Measurements from ENCODE around the gene MGST3.

- TF ChIP-seq, protein P1, sequence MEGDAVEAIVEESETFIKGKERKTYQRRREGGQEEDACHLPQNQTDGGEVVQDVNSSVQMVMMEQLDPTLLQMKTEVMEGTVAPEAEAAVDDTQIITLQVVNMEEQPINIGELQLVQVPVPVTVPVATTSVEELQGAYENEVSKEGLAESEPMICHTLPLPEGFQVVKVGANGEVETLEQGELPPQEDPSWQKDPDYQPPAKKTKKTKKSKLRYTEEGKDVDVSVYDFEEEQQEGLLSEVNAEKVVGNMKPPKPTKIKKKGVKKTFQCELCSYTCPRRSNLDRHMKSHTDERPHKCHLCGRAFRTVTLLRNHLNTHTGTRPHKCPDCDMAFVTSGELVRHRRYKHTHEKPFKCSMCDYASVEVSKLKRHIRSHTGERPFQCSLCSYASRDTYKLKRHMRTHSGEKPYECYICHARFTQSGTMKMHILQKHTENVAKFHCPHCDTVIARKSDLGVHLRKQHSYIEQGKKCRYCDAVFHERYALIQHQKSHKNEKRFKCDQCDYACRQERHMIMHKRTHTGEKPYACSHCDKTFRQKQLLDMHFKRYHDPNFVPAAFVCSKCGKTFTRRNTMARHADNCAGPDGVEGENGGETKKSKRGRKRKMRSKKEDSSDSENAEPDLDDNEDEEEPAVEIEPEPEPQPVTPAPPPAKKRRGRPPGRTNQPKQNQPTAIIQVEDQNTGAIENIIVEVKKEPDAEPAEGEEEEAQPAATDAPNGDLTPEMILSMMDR (conservative IDR thresholded peaks at IDR 0.05; ENCODE audit: low read depth, low read length): no peak
- TF ChIP-seq RCOR1 (IDR thresholded peaks at IDR 0.05; ENCODE audit: insufficient replicate concordance, low read length) (no peak), SMC3 (IDR thresholded peaks at IDR 0.05; ENCODE audit: low read depth, low read length) (no peak), BHLHE40 (IDR thresholded peaks at IDR 0.05; ENCODE audit: low read depth, low read length) (no peak), POLR2A (IDR thresholded peaks at IDR 0.05; ENCODE audit: low read depth, low read length) (no peak), NFE2L2 (IDR thresholded peaks at IDR 0.05; ENCODE audit: low read depth, low read length) (no peak), CHD1 (IDR thresholded peaks at IDR 0.05; ENCODE audit: low read depth, low read length) (no peak), RFX5 (IDR thresholded peaks at IDR 0.05; ENCODE audit: low read depth, low read length) (no peak), CEBPB (IDR thresholded peaks at IDR 0.05; ENCODE audit: low read depth, low read length) (no peak), MAZ (IDR thresholded peaks at IDR 0.05; ENCODE audit: borderline replicate concordance, low read depth, low read length) (no peak)
- TF ChIP-seq, protein P2, sequence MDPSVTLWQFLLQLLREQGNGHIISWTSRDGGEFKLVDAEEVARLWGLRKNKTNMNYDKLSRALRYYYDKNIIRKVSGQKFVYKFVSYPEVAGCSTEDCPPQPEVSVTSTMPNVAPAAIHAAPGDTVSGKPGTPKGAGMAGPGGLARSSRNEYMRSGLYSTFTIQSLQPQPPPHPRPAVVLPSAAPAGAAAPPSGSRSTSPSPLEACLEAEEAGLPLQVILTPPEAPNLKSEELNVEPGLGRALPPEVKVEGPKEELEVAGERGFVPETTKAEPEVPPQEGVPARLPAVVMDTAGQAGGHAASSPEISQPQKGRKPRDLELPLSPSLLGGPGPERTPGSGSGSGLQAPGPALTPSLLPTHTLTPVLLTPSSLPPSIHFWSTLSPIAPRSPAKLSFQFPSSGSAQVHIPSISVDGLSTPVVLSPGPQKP (IDR thresholded peaks at IDR 0.05; ENCODE audit: borderline replicate concordance, low read depth, low read length): no peak
- TF ChIP-seq, protein P3, sequence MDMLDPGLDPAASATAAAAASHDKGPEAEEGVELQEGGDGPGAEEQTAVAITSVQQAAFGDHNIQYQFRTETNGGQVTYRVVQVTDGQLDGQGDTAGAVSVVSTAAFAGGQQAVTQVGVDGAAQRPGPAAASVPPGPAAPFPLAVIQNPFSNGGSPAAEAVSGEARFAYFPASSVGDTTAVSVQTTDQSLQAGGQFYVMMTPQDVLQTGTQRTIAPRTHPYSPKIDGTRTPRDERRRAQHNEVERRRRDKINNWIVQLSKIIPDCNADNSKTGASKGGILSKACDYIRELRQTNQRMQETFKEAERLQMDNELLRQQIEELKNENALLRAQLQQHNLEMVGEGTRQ (IDR thresholded peaks at IDR 0.05; ENCODE audit: low read depth, low read length): no peak
These were observed 4.8 kb downstream of the MGST3 start for GRCh38 chr1:165635823-165636222.
